Measurements from ENCODE around the gene RMRP.

GRCh38 chr9:35680331-35681105, 22.7 kb upstream of the RMRP start:
- TF ChIP-seq, protein P1, sequence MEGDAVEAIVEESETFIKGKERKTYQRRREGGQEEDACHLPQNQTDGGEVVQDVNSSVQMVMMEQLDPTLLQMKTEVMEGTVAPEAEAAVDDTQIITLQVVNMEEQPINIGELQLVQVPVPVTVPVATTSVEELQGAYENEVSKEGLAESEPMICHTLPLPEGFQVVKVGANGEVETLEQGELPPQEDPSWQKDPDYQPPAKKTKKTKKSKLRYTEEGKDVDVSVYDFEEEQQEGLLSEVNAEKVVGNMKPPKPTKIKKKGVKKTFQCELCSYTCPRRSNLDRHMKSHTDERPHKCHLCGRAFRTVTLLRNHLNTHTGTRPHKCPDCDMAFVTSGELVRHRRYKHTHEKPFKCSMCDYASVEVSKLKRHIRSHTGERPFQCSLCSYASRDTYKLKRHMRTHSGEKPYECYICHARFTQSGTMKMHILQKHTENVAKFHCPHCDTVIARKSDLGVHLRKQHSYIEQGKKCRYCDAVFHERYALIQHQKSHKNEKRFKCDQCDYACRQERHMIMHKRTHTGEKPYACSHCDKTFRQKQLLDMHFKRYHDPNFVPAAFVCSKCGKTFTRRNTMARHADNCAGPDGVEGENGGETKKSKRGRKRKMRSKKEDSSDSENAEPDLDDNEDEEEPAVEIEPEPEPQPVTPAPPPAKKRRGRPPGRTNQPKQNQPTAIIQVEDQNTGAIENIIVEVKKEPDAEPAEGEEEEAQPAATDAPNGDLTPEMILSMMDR (IDR thresholded peaks at IDR 0.05), result no peak
- no peak for TF ChIP-seq POLR2A (IDR thresholded peaks at IDR 0.05)
